ENCODE results near the gene RIN3. TPM values are rescaled to one million over a fixed set of nuclear protein-coding genes. Genes with fewer than 3 reads are reported as not detected.

RIN3 gene
- total RNA-seq, 4 donors from 2014 or later, result 3.0 to 8.7 (median 7.5) TPM

DNA sequence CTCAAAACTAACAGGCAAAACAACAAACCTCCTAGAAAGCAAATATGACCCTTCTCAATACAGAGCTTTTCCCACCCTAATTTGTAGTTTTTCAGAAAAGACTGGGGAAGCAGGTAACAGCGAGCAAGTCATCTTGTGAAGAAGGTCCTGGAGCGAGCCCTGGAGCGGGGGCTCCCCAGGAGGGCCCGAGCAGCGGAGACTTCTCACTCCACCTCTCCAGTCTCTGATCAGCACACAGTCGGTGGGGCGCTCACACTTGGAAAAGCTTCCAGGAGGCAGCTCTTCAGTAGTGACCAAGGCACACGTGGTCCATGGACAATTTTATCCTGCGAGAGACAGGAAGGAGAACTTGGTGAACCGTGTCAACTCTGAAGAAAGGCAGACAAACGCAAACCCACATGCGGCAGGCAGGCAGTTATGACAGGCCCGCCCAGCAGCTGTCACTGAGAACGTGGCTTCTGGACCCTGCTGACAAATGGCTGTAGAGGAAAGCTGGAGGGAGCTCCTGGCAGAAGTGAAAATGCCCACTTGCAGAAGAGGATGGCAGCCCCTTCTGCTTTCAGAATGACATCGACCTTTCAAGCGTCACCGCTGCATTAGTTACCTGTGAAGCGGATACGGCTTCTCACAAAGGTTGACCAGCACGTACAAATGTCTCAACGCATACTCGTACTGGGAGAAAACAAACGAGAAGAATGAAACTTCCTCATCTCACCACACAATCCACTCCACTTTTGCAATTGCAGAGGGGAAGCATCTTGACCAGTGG is 190.6 kb downstream of the RIN3 start:
- DNase-seq (ENCODE audit: low spot score in 2 of 2), result no peak
- no peak for TF ChIP-seq POLR2A (IDR thresholded peaks at IDR 0.05)
- TF ChIP-seq CTCF (IDR thresholded peaks at IDR 0.05), result no peak
- 82 to 87% methylated on average over 23 of the region's 23 CpGs for WGBS, 2 donors
- no peak overlapping the region for H3K4me3 ChIP-seq (ENCODE audit: low read depth, poor library complexity, severe bottlenecking)
- intact Hi-C loops (cut with DNase I; ENCODE audit: low total_unique reads), result no loop called here

- 91 to 95% methylated on average over 11 of the region's 11 CpGs for WGBS, 2 donors
- no peak for DNase-seq (ENCODE audit: low spot score in 2 of 2)
- TF ChIP-seq CTCF (IDR thresholded peaks at IDR 0.05), result no peak
- TF ChIP-seq POLR2A (IDR thresholded peaks at IDR 0.05), result no peak
- intact Hi-C loops (cut with DNase I; ENCODE audit: low total_unique reads), result no loop called here
- no peak overlapping the region for H3K4me3 ChIP-seq (ENCODE audit: low read depth, poor library complexity, severe bottlenecking)
These were observed 191.2 kb downstream of the RIN3 start for GRCh38 chr14:92704821-92705220.

GRCh38 chr14:92706386-92706785 is 192.8 kb downstream of the RIN3 start:
- intact Hi-C loops (cut with DNase I; ENCODE audit: low total_unique reads), result no loop called here
- H3K4me3 ChIP-seq (ENCODE audit: low read depth, poor library complexity, severe bottlenecking), result no peak overlapping the region
- DNase-seq (ENCODE audit: low spot score in 2 of 2), result no peak
- TF ChIP-seq CTCF (IDR thresholded peaks at IDR 0.05) (no peak), POLR2A (IDR thresholded peaks at IDR 0.05) (no peak)
- WGBS, 2 donors, result 92 to 94% methylated on average over 15 of the region's 15 CpGs

- TF ChIP-seq CTCF (IDR thresholded peaks at IDR 0.05), result no peak
- TF ChIP-seq POLR2A (IDR thresholded peaks at IDR 0.05), result no peak
- WGBS, 2 donors, result 93 to 95% methylated on average over 13 of the region's 13 CpGs
- DNase-seq (ENCODE audit: low spot score in 2 of 2), result peak in 1 of 2 donors; percentile 80
- intact Hi-C loops (cut with DNase I; ENCODE audit: low total_unique reads), result no loop called here
- no peak overlapping the region for H3K4me3 ChIP-seq (ENCODE audit: low read depth, poor library complexity, severe bottlenecking)
These were observed 195.9 kb downstream of the RIN3 start for GRCh38 chr14:92709340-92710000.

- intact Hi-C loops (cut with DNase I; ENCODE audit: low total_unique reads), result loop anchor here (10.0 kb wide), 1 partner anchor 75 kb away; no protein-coding TSS in a partner anchor
- TF ChIP-seq POLR2A (IDR thresholded peaks at IDR 0.05) (no peak), CTCF (IDR thresholded peaks at IDR 0.05) (no peak)
- DNase-seq (ENCODE audit: low spot score in 2 of 2), result no peak
- no peak overlapping the region for H3K4me3 ChIP-seq (ENCODE audit: low read depth, poor library complexity, severe bottlenecking)
- WGBS, 2 donors, result 96 to 98% methylated on average over 5 of the region's 5 CpGs
These were observed 196.4 kb downstream of the RIN3 start for GRCh38 chr14:92710001-92710341.
